IPS-18a (cell line): Measurements from ENCODE around the gene CTNNBL1.
A peak's percentile ranks its signal among the peaks of the same experiment; 100 is the strongest.

ENCODE experiments used
- H3K27ac ChIP-seq: one replicate; pipeline ENCODE4 v1.5.1; 2013; ENCODE audit warnings: low read length
- H3K27me3 ChIP-seq: one replicate; pipeline ENCODE4 v1.6.1; 2013; ENCODE audit warnings: mild to moderate bottlenecking, low read length; ENCODE audit not compliant: control insufficient read depth, insufficient read depth
- H3K36me3 ChIP-seq: one replicate; pipeline ENCODE4 v1.6.1; 2013; ENCODE audit warnings: low read depth, low read length; ENCODE audit not compliant: control insufficient read depth
- H3K4me1 ChIP-seq: one replicate; pipeline ENCODE4 v1.6.1; 2013; ENCODE audit warnings: low read depth, low read length; ENCODE audit not compliant: control insufficient read depth
- H3K4me3 ChIP-seq: one replicate; pipeline ENCODE4 v1.5.1; 2013; ENCODE audit warnings: low read length
- H3K9ac ChIP-seq: one replicate; pipeline ENCODE4 v1.6.1; 2013; ENCODE audit warnings: mild to moderate bottlenecking, low read length, moderate library complexity
- H3K9me3 ChIP-seq: one replicate; pipeline ENCODE4 v1.6.1; 2013; ENCODE audit warnings: low read depth, low read length; ENCODE audit not compliant: control insufficient read depth

Gene CTNNBL1

GRCh38 chr20:37914367-37914671 is 220.5 kb downstream of the CTNNBL1 start:
- H3K4me1 ChIP-seq, result peaks cover 35% of the 10 kb centered on the region
- no peak overlapping the region for H3K27ac ChIP-seq
- H3K27me3 ChIP-seq, result peaks cover 28% of the 10 kb centered on the region
- peak overlapping the region; percentile 54 for H3K4me3 ChIP-seq
- H3K9me3 ChIP-seq, result no peaks in the 10 kb centered on the region
- H3K36me3 ChIP-seq, result no peaks in the 10 kb centered on the region
- H3K9ac ChIP-seq, result no peak overlapping the region

GRCh38 chr20:37914672-37915433 is 221.0 kb downstream of the CTNNBL1 start:
- Histone ChIP-seq H3K36me3 (no peaks in the 10 kb centered on the region), H3K4me3 (peak overlapping the region; percentile 54), H3K9me3 (no peaks in the 10 kb centered on the region), H3K9ac (peak overlapping the region; percentile 43), H3K27me3 (peaks cover 28% of the 10 kb centered on the region), H3K4me1 (peaks cover 35% of the 10 kb centered on the region), H3K27ac (no peak overlapping the region)

GRCh38 chr20:37915434-37915787 is 221.6 kb downstream of the CTNNBL1 start:
- Histone ChIP-seq H3K4me1 (peaks cover 35% of the 10 kb centered on the region), H3K4me3 (peak overlapping the region; percentile 54), H3K9ac (peak overlapping the region; percentile 43), H3K27ac (no peak overlapping the region), H3K9me3 (no peaks in the 10 kb centered on the region), H3K27me3 (peaks cover 28% of the 10 kb centered on the region), H3K36me3 (no peaks in the 10 kb centered on the region)

- Histone ChIP-seq H3K4me1 (peaks cover 35% of the 10 kb centered on the region), H3K27ac (no peak overlapping the region), H3K9me3 (no peaks in the 10 kb centered on the region), H3K36me3 (no peaks in the 10 kb centered on the region), H3K9ac (no peak overlapping the region), H3K4me3 (peak overlapping the region; percentile 54), H3K27me3 (peaks cover 28% of the 10 kb centered on the region)
Measured at GRCh38 chr20:37915800-37916570, 222.2 kb downstream of the CTNNBL1 start.

- H3K4me3 ChIP-seq, result no peak overlapping the region
- peaks cover 25% of the 10 kb centered on the region for H3K4me1 ChIP-seq
- H3K9me3 ChIP-seq, result no peaks in the 10 kb centered on the region
- no peak overlapping the region for H3K27ac ChIP-seq
- H3K9ac ChIP-seq, result no peak overlapping the region
- H3K36me3 ChIP-seq, result no peaks in the 10 kb centered on the region
- peaks cover 24% of the 10 kb centered on the region for H3K27me3 ChIP-seq
Measured at GRCh38 chr20:37917461-37917860, 223.6 kb downstream of the CTNNBL1 start.

GRCh38 chr20:37918035-37918434 is 224.2 kb downstream of the CTNNBL1 start:
- H3K4me3 ChIP-seq, result no peak overlapping the region
- peaks cover 18% of the 10 kb centered on the region for H3K27me3 ChIP-seq
- H3K36me3 ChIP-seq, result no peaks in the 10 kb centered on the region
- no peaks in the 10 kb centered on the region for H3K9me3 ChIP-seq
- peaks cover 25% of the 10 kb centered on the region for H3K4me1 ChIP-seq
- no peak overlapping the region for H3K27ac ChIP-seq
- no peak overlapping the region for H3K9ac ChIP-seq

GRCh38 chr20:37919389-37920040 is 225.7 kb downstream of the CTNNBL1 start:
- no peak overlapping the region for H3K9ac ChIP-seq
- H3K4me1 ChIP-seq, result peaks cover 19% of the 10 kb centered on the region
- H3K9me3 ChIP-seq, result no peaks in the 10 kb centered on the region
- no peak overlapping the region for H3K27ac ChIP-seq
- H3K4me3 ChIP-seq, result no peak overlapping the region
- H3K36me3 ChIP-seq, result no peaks in the 10 kb centered on the region
- H3K27me3 ChIP-seq, result peaks cover 12% of the 10 kb centered on the region

GRCh38 chr20:37920270-37920669 is 226.4 kb downstream of the CTNNBL1 start:
- Histone ChIP-seq H3K9ac (no peak overlapping the region), H3K27me3 (peaks cover 12% of the 10 kb centered on the region), H3K9me3 (no peaks in the 10 kb centered on the region), H3K4me1 (peaks cover 19% of the 10 kb centered on the region), H3K36me3 (no peaks in the 10 kb centered on the region), H3K4me3 (no peak overlapping the region), H3K27ac (no peak overlapping the region)

- H3K4me3 ChIP-seq, result no peak overlapping the region
Measured at GRCh38 chr20:37920679-37921322, 227.0 kb downstream of the CTNNBL1 start.

GRCh38 chr20:37921341-37921929 is 227.6 kb downstream of the CTNNBL1 start:
- no peak overlapping the region for H3K27ac ChIP-seq
- no peaks in the 10 kb centered on the region for H3K9me3 ChIP-seq
- H3K4me1 ChIP-seq, result peaks cover 14% of the 10 kb centered on the region
- no peak overlapping the region for H3K4me3 ChIP-seq
- H3K36me3 ChIP-seq, result no peaks in the 10 kb centered on the region
- H3K27me3 ChIP-seq, result peaks cover 11% of the 10 kb centered on the region
- H3K9ac ChIP-seq, result no peak overlapping the region

More at GRCh38 chr20:37920679-37921322, 227.0 kb downstream of the CTNNBL1 start:
- no peak overlapping the region for H3K9ac ChIP-seq
- peaks cover 17% of the 10 kb centered on the region for H3K4me1 ChIP-seq
- no peaks in the 10 kb centered on the region for H3K9me3 ChIP-seq
- H3K27ac ChIP-seq, result no peak overlapping the region
- H3K36me3 ChIP-seq, result no peaks in the 10 kb centered on the region
- H3K27me3 ChIP-seq, result peaks cover 12% of the 10 kb centered on the region
